Jurkat, Clone E6-1 (cell line): ENCODE results near the gene NPEPPS. TPM values are rescaled to one million over a fixed set of nuclear protein-coding genes. Genes with fewer than 3 reads are reported as not detected.
"Not testable (repeated sequence)": the region's sequence is repeated elsewhere in the genome, so short reads cannot be mapped to it uniquely, and the experiment has no call there.

Source experiments
- DNase-seq: peaks from one replicate; pipeline ENCODE4 v3.0.0-alpha.2; 2011; ENCODE audit warnings: low read depth, low spot score
- H3K4me3 ChIP-seq: 2 replicates; pipeline ENCODE4 v1.5.1; 2011; ENCODE audit warnings: mild to moderate bottlenecking, low read length, control low read depth, moderate library complexity
- polyA plus RNA-seq: library from polyadenylated mRNA; unstranded; fragments of >200 nt; gene quantifications from one replicate; pipeline ENCODE4 v1.2.1, GENCODE V29; 2012; ENCODE audit warnings: missing spikeins; ENCODE audit not compliant: insufficient read length, insufficient read depth

Gene NPEPPS
- 56.2 TPM for polyA plus RNA-seq

- H3K4me3 ChIP-seq: peak within 1 kb of the TSS; percentile 60
- peak; percentile 76 for DNase-seq
Observed at GRCh38 chr17:47530557-47531232, at the start of gene NPEPPS. TSS of gene NPEPPS (plus strand) at chr17:47531108. CDS start at chr17:47531301, 193 bp downstream.

GRCh38 chr17:47491841-47492212 is 39.1 kb upstream of the NPEPPS start:
- H3K4me3 ChIP-seq: peak overlapping the region; percentile 62
- DNase-seq: not testable (repeated sequence)

- H3K4me3 ChIP-seq, DNase-seq: not testable (repeated sequence)
Observed at GRCh38 chr17:47499074-47499473, 31.8 kb upstream of the NPEPPS start.

GRCh38 chr17:47499494-47499893 is 31.4 kb upstream of the NPEPPS start:
- not testable (repeated sequence) for H3K4me3 ChIP-seq

GRCh38 chr17:47500620-47501019 is 30.3 kb upstream of the NPEPPS start:
- H3K4me3 ChIP-seq, DNase-seq: not testable (repeated sequence)

More at GRCh38 chr17:47499494-47499893, 31.4 kb upstream of the NPEPPS start:
- DNase-seq: not testable (repeated sequence)

GRCh38 chr17:47502122-47502731 is 28.7 kb upstream of the NPEPPS start:
- not testable (repeated sequence) for DNase-seq, H3K4me3 ChIP-seq

- not testable (repeated sequence) for DNase-seq, H3K4me3 ChIP-seq
Observed at GRCh38 chr17:47502776-47503455, 28.0 kb upstream of the NPEPPS start.

- not testable (repeated sequence) for H3K4me3 ChIP-seq, DNase-seq
Observed at GRCh38 chr17:47511701-47512146, 19.2 kb upstream of the NPEPPS start.

GRCh38 chr17:47513301-47513700 is 17.6 kb upstream of the NPEPPS start:
- H3K4me3 ChIP-seq, DNase-seq: not testable (repeated sequence)

GRCh38 chr17:47518880-47519279 is 12.0 kb upstream of the NPEPPS start:
- not testable (repeated sequence) for DNase-seq, H3K4me3 ChIP-seq

- H3K4me3 ChIP-seq, DNase-seq: not testable (repeated sequence)
Observed at GRCh38 chr17:47519365-47519764, 11.5 kb upstream of the NPEPPS start.

GRCh38 chr17:47520279-47520678 is 10.6 kb upstream of the NPEPPS start:
- not testable (repeated sequence) for DNase-seq, H3K4me3 ChIP-seq

GRCh38 chr17:47521434-47521833 is 9.5 kb upstream of the NPEPPS start:
- not testable (repeated sequence) for DNase-seq, H3K4me3 ChIP-seq

GRCh38 chr17:47522341-47522740 is 8.6 kb upstream of the NPEPPS start:
- H3K4me3 ChIP-seq: not testable (repeated sequence)

GRCh38 chr17:47531233-47531820 is 419 bp downstream of the NPEPPS start:
- not testable (repeated sequence) for DNase-seq
- peak overlapping the region; percentile 60 for H3K4me3 ChIP-seq

More at GRCh38 chr17:47522341-47522740, 8.6 kb upstream of the NPEPPS start:
- DNase-seq: not testable (repeated sequence)

GRCh38 chr17:47539085-47539484 is 8.2 kb downstream of the NPEPPS start:
- not testable (repeated sequence) for H3K4me3 ChIP-seq, DNase-seq

- not testable (repeated sequence) for DNase-seq, H3K4me3 ChIP-seq
Observed at GRCh38 chr17:47541676-47542075, 10.8 kb downstream of the NPEPPS start.

GRCh38 chr17:47544327-47544726 is 13.4 kb downstream of the NPEPPS start:
- DNase-seq, H3K4me3 ChIP-seq: not testable (repeated sequence)

- H3K4me3 ChIP-seq, DNase-seq: not testable (repeated sequence)
Observed at GRCh38 chr17:47554733-47555132, 23.8 kb downstream of the NPEPPS start.
